ENCODE results near the gene ATG7.

The ATG7 gene

DNA sequence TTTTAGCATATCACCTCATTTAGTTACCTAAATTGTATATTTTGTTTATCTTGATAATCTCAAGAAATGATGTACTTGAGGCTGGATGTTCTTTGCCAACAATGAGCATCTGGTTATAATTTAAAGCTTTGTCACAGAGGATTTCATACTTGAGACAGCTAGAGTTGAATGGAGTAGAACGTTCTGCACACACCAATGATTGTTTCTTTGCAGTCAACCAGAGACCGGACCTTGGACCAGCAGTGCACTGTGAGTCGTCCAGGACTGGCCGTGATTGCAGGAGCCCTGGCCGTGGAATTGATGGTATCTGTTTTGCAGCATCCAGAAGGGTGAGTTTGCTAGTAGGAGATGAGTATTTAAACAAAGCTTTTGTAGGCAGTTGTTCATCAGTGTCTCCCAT lies 90.4 kb downstream of the ATG7 start:
- DNase-seq (ENCODE audit: low read depth) = no peak

GRCh38 chr3:11363715-11364114 lies 91.5 kb downstream of the ATG7 start:
- no peak for DNase-seq (ENCODE audit: low read depth)

GRCh38 chr3:11364181-11364580 lies 92.0 kb downstream of the ATG7 start:
- DNase-seq (ENCODE audit: low read depth) = no peak

DNA sequence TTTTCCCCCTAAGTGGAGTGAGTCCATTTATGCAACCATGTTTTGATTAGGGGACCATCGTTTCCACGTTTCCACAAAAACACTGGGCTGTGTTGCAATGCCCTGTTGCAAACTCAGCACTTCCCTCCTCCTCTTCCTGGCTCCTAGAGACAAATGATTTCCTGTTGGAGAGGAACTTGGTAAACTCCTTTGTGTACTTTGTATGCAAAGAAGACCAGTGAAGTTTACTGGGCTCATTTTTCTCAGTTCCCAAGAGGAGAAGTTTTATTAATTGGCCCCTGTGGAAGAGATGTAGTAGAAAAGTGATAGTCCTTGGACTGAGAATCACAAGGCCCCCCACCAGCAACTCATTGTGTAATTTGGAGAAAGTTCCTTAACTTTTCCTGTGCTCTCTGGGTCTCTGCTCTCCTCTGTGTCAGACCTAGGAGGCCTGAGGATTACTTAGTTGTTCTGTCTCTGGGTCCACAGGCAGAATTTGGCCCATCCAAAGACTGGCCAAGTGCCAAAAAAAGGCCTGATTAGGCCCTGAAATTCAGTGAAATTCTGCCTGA lies 95.0 kb downstream of the ATG7 start:
- DNase-seq (ENCODE audit: low read depth) = no peak

DNA sequence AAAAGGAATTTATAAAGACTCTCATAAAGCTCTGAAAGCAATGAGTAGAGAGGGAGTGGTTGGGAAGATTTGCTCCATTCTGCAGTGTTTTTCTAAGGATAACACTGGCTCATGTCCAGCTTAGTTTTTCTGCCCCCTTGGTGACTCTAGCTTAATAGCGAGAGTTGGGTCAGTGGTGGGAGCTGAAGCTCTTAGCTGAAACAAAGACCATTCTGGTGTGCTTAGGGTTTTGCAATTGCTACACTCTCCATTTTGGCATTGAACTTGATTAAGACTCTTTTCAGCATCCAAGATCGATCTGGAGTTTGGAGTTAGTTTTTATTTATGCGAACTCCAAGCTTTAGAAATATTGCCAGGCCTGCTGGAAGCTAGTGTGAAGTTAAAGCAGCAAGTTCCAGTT lies 98.0 kb downstream of the ATG7 start:
- DNase-seq (ENCODE audit: low read depth) = no peak

- DNase-seq (ENCODE audit: low read depth) = no peak
Observed at GRCh38 chr3:11370966-11371365, 98.8 kb downstream of the ATG7 start.

- no peak for DNase-seq (ENCODE audit: low read depth)
Observed at GRCh38 chr3:11371747-11372146, 99.5 kb downstream of the ATG7 start.

GRCh38 chr3:11373235-11373634 lies 101.0 kb downstream of the ATG7 start:
- no peak for DNase-seq (ENCODE audit: low read depth)

DNA sequence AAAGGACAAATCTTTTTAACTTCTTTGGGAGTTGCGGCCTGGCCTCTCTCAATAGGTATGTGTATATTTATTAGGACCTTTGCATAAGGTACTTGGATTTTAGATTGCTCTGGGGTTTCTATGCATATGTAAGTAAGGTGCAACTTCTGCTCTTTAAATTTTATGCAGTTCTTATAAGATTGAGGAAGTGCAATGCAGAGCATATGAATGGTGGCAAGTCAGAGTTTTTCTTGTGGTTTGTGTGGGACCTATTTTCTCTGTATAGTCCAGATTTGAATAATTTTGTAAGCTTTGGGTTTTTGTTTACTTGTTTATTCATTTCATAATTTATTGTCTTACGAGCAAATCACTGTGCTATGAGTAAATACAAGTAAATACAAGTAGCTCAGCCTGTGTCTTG lies 101.5 kb downstream of the ATG7 start:
- DNase-seq (ENCODE audit: low read depth) = no peak

DNA sequence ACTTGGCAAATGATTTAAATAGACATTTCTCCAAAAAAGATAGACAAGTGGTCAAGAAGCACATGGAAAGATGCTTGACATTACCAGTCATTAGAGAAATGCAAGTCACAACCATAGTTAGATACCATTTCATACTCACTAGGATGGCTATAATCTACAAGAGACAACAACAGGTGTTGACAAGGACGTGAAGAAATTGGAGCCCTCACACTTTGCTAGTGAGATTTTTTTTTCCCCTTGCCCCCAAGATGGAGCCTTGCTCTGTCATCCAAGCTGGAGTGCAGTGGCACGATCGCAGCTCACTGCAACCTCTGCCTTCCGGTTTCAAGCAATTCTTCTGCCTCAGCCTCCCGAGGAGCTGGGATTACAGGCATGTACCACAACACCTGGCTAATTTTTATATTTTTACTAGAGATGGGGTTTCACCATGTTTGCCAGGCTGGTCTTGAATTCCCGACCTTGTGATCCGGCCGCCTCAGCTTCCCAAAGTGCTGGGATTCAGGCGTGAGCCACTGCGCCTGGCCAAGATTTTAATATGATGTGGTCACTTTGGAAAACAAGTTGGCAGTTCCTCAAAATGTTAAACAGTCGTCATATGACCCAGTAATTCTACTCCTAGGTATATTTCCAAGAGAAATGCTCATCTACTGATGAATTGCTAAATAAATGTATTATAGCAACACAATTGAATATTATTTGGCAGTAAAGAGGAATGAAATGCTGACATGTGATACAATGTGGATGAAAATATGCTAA lies 103.3 kb downstream of the ATG7 start:
- no peak for DNase-seq (ENCODE audit: low read depth)

- DNase-seq (ENCODE audit: low read depth) = no peak
Observed at GRCh38 chr3:11377719-11378118, 105.5 kb downstream of the ATG7 start.

GRCh38 chr3:11379238-11379823 lies 107.1 kb downstream of the ATG7 start:
- DNase-seq (ENCODE audit: low read depth) = no peak

- DNase-seq (ENCODE audit: low read depth) = no peak
Observed at GRCh38 chr3:11379824-11380701, 107.9 kb downstream of the ATG7 start.

DNA sequence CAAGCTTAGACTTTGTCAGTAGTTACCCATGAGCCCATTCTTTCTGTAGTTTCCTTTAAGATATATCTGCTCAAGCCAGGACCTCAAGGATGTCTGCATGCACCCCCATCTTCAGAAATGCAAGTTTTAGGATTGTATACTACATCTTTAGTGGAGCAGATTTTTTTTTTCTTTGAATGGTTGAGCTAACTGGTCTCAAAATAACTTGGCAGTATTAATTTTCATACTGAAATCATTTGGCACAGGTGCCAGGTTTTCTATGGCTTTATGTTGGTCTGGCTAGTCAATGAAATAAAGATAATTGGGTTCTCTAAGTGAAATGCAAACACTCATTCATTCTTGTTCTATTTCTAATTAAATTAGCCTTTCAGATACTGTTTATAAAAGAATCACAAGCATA lies 108.9 kb downstream of the ATG7 start:
- DNase-seq (ENCODE audit: low read depth) = no peak

DNA sequence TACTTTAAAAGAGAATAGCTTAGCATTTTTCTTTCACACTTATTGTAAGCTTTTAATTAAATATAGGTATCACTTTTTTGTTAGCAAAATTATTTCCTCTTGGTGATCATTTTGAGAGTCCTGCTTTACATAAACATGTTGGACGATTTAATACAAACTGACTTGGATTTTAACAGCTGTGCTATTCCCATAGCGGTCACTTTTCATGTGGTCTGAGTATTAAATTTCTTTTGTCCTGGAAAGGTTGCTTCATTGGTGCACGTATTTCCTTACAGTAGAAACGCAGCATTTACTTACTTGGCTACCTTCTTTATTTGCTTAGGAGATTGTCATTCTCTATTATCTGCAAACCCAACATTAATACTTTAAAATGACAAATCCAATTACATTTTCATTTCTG lies 109.4 kb downstream of the ATG7 start:
- no peak for DNase-seq (ENCODE audit: low read depth)

- no peak for DNase-seq (ENCODE audit: low read depth)
Observed at GRCh38 chr3:11382146-11382745, 110.0 kb downstream of the ATG7 start.

GRCh38 chr3:11384074-11384473 lies 111.9 kb downstream of the ATG7 start:
- DNase-seq (ENCODE audit: low read depth) = no peak

- no peak for DNase-seq (ENCODE audit: low read depth)
Observed at GRCh38 chr3:11385326-11385725, 113.1 kb downstream of the ATG7 start.

GRCh38 chr3:11385891-11386290 lies 113.7 kb downstream of the ATG7 start:
- DNase-seq (ENCODE audit: low read depth) = no peak

GRCh38 chr3:11386465-11387113 lies 114.4 kb downstream of the ATG7 start:
- no peak for DNase-seq (ENCODE audit: low read depth)

GRCh38 chr3:11389386-11390268 lies 117.4 kb downstream of the ATG7 start:
- no peak for DNase-seq (ENCODE audit: low read depth)

Data from activated T-cell treated with anti-CD3 and anti-CD28 coated beads for 24 hours (primary cell).